NCI-H2171 (cell line): Measurements from ENCODE around the gene CIROP.
A peak's percentile ranks its signal among the peaks of the same experiment; 100 is the strongest.

ENCODE experiments used
- DNase-seq: peaks from one replicate; lab custom pipeline; 2025; lab: John Stamatoyannopoulos, UW

The CIROP gene

GRCh38 chr14:23104591-23105347 is at the start of gene CIROP:
CIROP (minus strand) TSS chr14:23104989; CDS start chr14:23104920, 69 bp downstream.
- DNase-seq, result no peak

- DNase-seq, result peak; percentile 19
Measured at GRCh38 chr14:23153851-23154796, 49.3 kb upstream of the CIROP start.

- DNase-seq, result no peak
Measured at GRCh38 chr14:23151342-23151741, 46.6 kb upstream of the CIROP start.

GRCh38 chr14:23149745-23150144 is 45.0 kb upstream of the CIROP start:
- no peak for DNase-seq

GRCh38 chr14:23148591-23149249 is 43.9 kb upstream of the CIROP start:
- no peak for DNase-seq

GRCh38 chr14:23147676-23148075 is 42.9 kb upstream of the CIROP start:
- no peak for DNase-seq

- DNase-seq, result no peak
Measured at GRCh38 chr14:23146980-23147379, 42.2 kb upstream of the CIROP start.

- no peak for DNase-seq
Measured at GRCh38 chr14:23146351-23146910, 41.6 kb upstream of the CIROP start.

- no peak for DNase-seq
Measured at GRCh38 chr14:23145794-23146350, 41.1 kb upstream of the CIROP start.

- DNase-seq, result no peak
Measured at GRCh38 chr14:23143911-23144310, 39.1 kb upstream of the CIROP start.

- DNase-seq, result no peak
Measured at GRCh38 chr14:23142826-23143225, 38.0 kb upstream of the CIROP start.

- DNase-seq, result no peak
Measured at GRCh38 chr14:23141706-23142444, 37.1 kb upstream of the CIROP start.

GRCh38 chr14:23140371-23140770 is 35.6 kb upstream of the CIROP start:
- no peak for DNase-seq

GRCh38 chr14:23139874-23140273 is 35.1 kb upstream of the CIROP start:
- no peak for DNase-seq

- DNase-seq, result no peak
Measured at GRCh38 chr14:23137813-23138535, 33.2 kb upstream of the CIROP start.

- DNase-seq, result no peak
Measured at GRCh38 chr14:23137192-23137812, 32.5 kb upstream of the CIROP start.

GRCh38 chr14:23136566-23137133 is 31.9 kb upstream of the CIROP start:
- no peak for DNase-seq

GRCh38 chr14:23132970-23133369 is 28.2 kb upstream of the CIROP start:
- DNase-seq, result no peak

- DNase-seq, result no peak
Measured at GRCh38 chr14:23131482-23131881, 26.7 kb upstream of the CIROP start.

GRCh38 chr14:23130871-23131270 is 26.1 kb upstream of the CIROP start:
- DNase-seq, result no peak
